Measurements from ENCODE around the gene CCDC141. TPM values are rescaled to one million over a fixed set of nuclear protein-coding genes. Genes with fewer than 3 reads are reported as not detected.

The CCDC141 gene
- total RNA-seq, 1 experiment from 2014 or later: 0.30 TPM

DNA sequence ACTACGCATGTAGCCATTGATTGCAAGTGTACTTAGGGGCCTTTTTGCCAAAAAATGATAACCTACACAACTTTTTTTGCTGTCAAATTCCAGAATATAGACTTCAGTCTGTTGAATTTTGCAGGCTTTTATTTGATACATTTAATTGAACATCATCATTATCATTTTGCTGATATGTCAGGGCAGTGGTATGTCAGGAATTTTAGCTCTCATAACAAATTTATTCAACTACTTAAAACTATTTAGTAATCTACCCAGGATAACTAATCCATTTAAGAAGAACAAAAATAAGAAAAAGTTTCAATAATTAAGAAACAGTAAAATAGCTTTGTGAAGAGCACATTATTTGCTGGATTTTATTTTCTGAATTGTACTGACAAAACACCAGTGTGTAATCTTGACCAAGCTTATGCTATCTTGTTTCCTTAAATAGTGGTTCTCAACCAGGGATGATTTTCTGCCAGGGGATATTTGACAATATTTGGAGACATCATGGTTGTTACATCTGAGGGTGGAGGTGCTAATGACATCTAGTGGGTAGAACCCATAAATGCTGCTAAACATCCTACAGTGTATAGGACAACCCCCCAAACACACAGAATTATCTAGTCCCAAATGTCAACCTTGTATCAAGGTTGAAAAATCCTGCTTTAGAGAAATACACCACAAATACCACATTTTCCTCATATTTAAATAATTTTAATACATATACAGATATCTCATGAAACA lies 230.6 kb downstream of the CCDC141 start:
- Histone ChIP-seq H3K4me2 (ENCODE audit: low read depth, low read length, poor library complexity, severe bottlenecking) (no peak overlapping the region), H3K9me2 (replicated peaks; ENCODE audit: insufficient read depth, low read length) (no peaks in the 10 kb centered on the region), H3K27me3 (ENCODE audit: low read length) (no peaks in the 10 kb centered on the region), H3K36me3 (ENCODE audit: insufficient read depth, low read length) (no peaks in the 10 kb centered on the region), H3K27ac (ENCODE audit: low read length) (no peak overlapping the region), H3K79me2 (ENCODE audit: low read length) (no peaks in the 10 kb centered on the region), H3K9ac (ENCODE audit: low read length) (no peak overlapping the region), H3K4me3 (ENCODE audit: low read length) (no peak overlapping the region), H2AFZ (ENCODE audit: low read length) (no peak overlapping the region), H3K9me3 (ENCODE audit: low read length) (no peaks in the 10 kb centered on the region), H3K4me1 (ENCODE audit: low read length) (no peaks in the 10 kb centered on the region), H4K20me1 (ENCODE audit: insufficient read depth, low read depth, low read length) (no peaks in the 10 kb centered on the region)
- DNase-seq: peak; percentile 23

- no peaks in the 10 kb centered on the region for H4K20me1 ChIP-seq (ENCODE audit: insufficient read depth, low read depth, low read length)
- no peaks in the 10 kb centered on the region for H3K27me3 ChIP-seq (ENCODE audit: low read length)
- H3K4me3 ChIP-seq (ENCODE audit: low read length): no peak overlapping the region
- no peaks in the 10 kb centered on the region for H3K4me1 ChIP-seq (ENCODE audit: low read length)
- no peak overlapping the region for H3K27ac ChIP-seq (ENCODE audit: low read length)
- no peaks in the 10 kb centered on the region for H3K79me2 ChIP-seq (ENCODE audit: low read length)
- H3K36me3 ChIP-seq (ENCODE audit: insufficient read depth, low read length): no peaks in the 10 kb centered on the region
- no peak overlapping the region for H3K9ac ChIP-seq (ENCODE audit: low read length)
- H2AFZ ChIP-seq (ENCODE audit: low read length): no peak overlapping the region
- H3K9me3 ChIP-seq (ENCODE audit: low read length): no peaks in the 10 kb centered on the region
- H3K4me2 ChIP-seq (ENCODE audit: low read depth, low read length, poor library complexity, severe bottlenecking): no peak overlapping the region
- DNase-seq: no peak
- no peaks in the 10 kb centered on the region for H3K9me2 ChIP-seq (replicated peaks; ENCODE audit: insufficient read depth, low read length)
Observed at GRCh38 chr2:178811901-178812300, 238.0 kb downstream of the CCDC141 start.

- no peak for DNase-seq
- Histone ChIP-seq H2AFZ (ENCODE audit: low read length) (no peak overlapping the region), H3K27ac (ENCODE audit: low read length) (no peak overlapping the region), H4K20me1 (ENCODE audit: insufficient read depth, low read depth, low read length) (no peaks in the 10 kb centered on the region), H3K4me3 (ENCODE audit: low read length) (no peak overlapping the region), H3K27me3 (ENCODE audit: low read length) (no peaks in the 10 kb centered on the region), H3K79me2 (ENCODE audit: low read length) (no peaks in the 10 kb centered on the region), H3K36me3 (ENCODE audit: insufficient read depth, low read length) (no peaks in the 10 kb centered on the region), H3K9me2 (replicated peaks; ENCODE audit: insufficient read depth, low read length) (no peaks in the 10 kb centered on the region), H3K4me1 (ENCODE audit: low read length) (no peaks in the 10 kb centered on the region), H3K9me3 (ENCODE audit: low read length) (no peaks in the 10 kb centered on the region), H3K9ac (ENCODE audit: low read length) (no peak overlapping the region), H3K4me2 (ENCODE audit: low read depth, low read length, poor library complexity, severe bottlenecking) (no peak overlapping the region)
Observed at GRCh38 chr2:178811045-178811444, 238.9 kb downstream of the CCDC141 start.

GRCh38 chr2:178810422-178810821 lies 239.5 kb downstream of the CCDC141 start:
- no peaks in the 10 kb centered on the region for H3K4me1 ChIP-seq (ENCODE audit: low read length)
- no peak overlapping the region for H3K4me3 ChIP-seq (ENCODE audit: low read length)
- H3K27ac ChIP-seq (ENCODE audit: low read length): no peak overlapping the region
- no peaks in the 10 kb centered on the region for H3K79me2 ChIP-seq (ENCODE audit: low read length)
- H3K9me2 ChIP-seq (replicated peaks; ENCODE audit: insufficient read depth, low read length): no peaks in the 10 kb centered on the region
- no peaks in the 10 kb centered on the region for H3K27me3 ChIP-seq (ENCODE audit: low read length)
- H3K4me2 ChIP-seq (ENCODE audit: low read depth, low read length, poor library complexity, severe bottlenecking): no peak overlapping the region
- no peaks in the 10 kb centered on the region for H3K9me3 ChIP-seq (ENCODE audit: low read length)
- no peak overlapping the region for H3K9ac ChIP-seq (ENCODE audit: low read length)
- no peaks in the 10 kb centered on the region for H4K20me1 ChIP-seq (ENCODE audit: insufficient read depth, low read depth, low read length)
- no peak overlapping the region for H2AFZ ChIP-seq (ENCODE audit: low read length)
- H3K36me3 ChIP-seq (ENCODE audit: insufficient read depth, low read length): no peaks in the 10 kb centered on the region
- DNase-seq: no peak

GRCh38 chr2:178807227-178808008 lies 242.5 kb downstream of the CCDC141 start, which contains the start of gene TTN:
Gene TTN, minus strand, starts transcription at chr2:178807423. Its CDS starts 2,781 bp downstream, at chr2:178804642.
- Histone ChIP-seq H3K4me2 (ENCODE audit: low read depth, low read length, poor library complexity, severe bottlenecking) (no peak within 1 kb of the TSS), H3K4me3 (ENCODE audit: low read length) (no peak within 1 kb of the TSS), H4K20me1 (ENCODE audit: insufficient read depth, low read depth, low read length) (no peaks in the 10 kb centered on the region), H3K4me1 (ENCODE audit: low read length) (no peaks in the 10 kb centered on the region), H2AFZ (ENCODE audit: low read length) (no peak within 1 kb of the TSS), H3K79me2 (ENCODE audit: low read length) (no peaks in the 10 kb centered on the region), H3K36me3 (ENCODE audit: insufficient read depth, low read length) (no peaks in the 10 kb centered on the region), H3K27ac (ENCODE audit: low read length) (no peak within 1 kb of the TSS), H3K9me2 (replicated peaks; ENCODE audit: insufficient read depth, low read length) (no peaks in the 10 kb centered on the region), H3K9ac (ENCODE audit: low read length) (no peak within 1 kb of the TSS), H3K9me3 (ENCODE audit: low read length) (no peaks in the 10 kb centered on the region), H3K27me3 (ENCODE audit: low read length) (no peaks in the 10 kb centered on the region)
- no peak for DNase-seq

GRCh38 chr2:178806543-178806942 lies 243.4 kb downstream of the CCDC141 start:
- Histone ChIP-seq H2AFZ (ENCODE audit: low read length) (no peak overlapping the region), H3K36me3 (ENCODE audit: insufficient read depth, low read length) (no peaks in the 10 kb centered on the region), H3K27me3 (ENCODE audit: low read length) (no peaks in the 10 kb centered on the region), H3K4me3 (ENCODE audit: low read length) (no peak overlapping the region), H3K9ac (ENCODE audit: low read length) (no peak overlapping the region), H4K20me1 (ENCODE audit: insufficient read depth, low read depth, low read length) (no peaks in the 10 kb centered on the region), H3K27ac (ENCODE audit: low read length) (no peak overlapping the region), H3K79me2 (ENCODE audit: low read length) (no peaks in the 10 kb centered on the region), H3K4me1 (ENCODE audit: low read length) (no peaks in the 10 kb centered on the region), H3K4me2 (ENCODE audit: low read depth, low read length, poor library complexity, severe bottlenecking) (no peak overlapping the region), H3K9me2 (replicated peaks; ENCODE audit: insufficient read depth, low read length) (no peaks in the 10 kb centered on the region), H3K9me3 (ENCODE audit: low read length) (no peaks in the 10 kb centered on the region)
- peak; percentile 9 for DNase-seq

DNA sequence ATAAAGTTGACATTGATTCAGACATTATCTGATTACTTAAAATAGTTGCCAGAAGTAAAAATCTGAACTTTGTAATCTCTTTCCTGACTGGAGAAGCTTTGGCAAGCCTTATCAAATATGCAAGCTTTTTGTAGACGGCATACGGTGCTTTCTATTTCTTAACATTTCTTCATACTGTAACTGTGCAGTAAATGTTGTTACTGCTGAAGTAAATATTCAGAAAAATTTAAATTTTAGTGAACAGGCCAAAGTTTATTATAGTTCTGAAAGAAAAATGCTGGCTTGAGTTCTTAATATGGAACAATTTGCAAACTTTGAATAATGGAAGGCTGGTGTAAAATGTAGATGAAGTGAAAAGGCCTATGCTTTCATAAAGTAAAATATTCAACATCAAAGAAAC lies 244.5 kb downstream of the CCDC141 start:
- Histone ChIP-seq H3K4me1 (ENCODE audit: low read length) (no peaks in the 10 kb centered on the region), H3K4me2 (ENCODE audit: low read depth, low read length, poor library complexity, severe bottlenecking) (no peak overlapping the region), H3K9me2 (replicated peaks; ENCODE audit: insufficient read depth, low read length) (no peaks in the 10 kb centered on the region), H4K20me1 (ENCODE audit: insufficient read depth, low read depth, low read length) (no peaks in the 10 kb centered on the region), H3K36me3 (ENCODE audit: insufficient read depth, low read length) (no peaks in the 10 kb centered on the region), H3K27me3 (ENCODE audit: low read length) (no peaks in the 10 kb centered on the region), H2AFZ (ENCODE audit: low read length) (no peak overlapping the region), H3K79me2 (ENCODE audit: low read length) (no peaks in the 10 kb centered on the region), H3K9ac (ENCODE audit: low read length) (no peak overlapping the region), H3K9me3 (ENCODE audit: low read length) (no peaks in the 10 kb centered on the region), H3K27ac (ENCODE audit: low read length) (no peak overlapping the region), H3K4me3 (ENCODE audit: low read length) (no peak overlapping the region)
- DNase-seq: no peak

- Histone ChIP-seq H3K9me3 (ENCODE audit: low read length) (no peaks in the 10 kb centered on the region), H3K9me2 (replicated peaks; ENCODE audit: insufficient read depth, low read length) (no peaks in the 10 kb centered on the region), H3K36me3 (ENCODE audit: insufficient read depth, low read length) (no peaks in the 10 kb centered on the region), H3K4me3 (ENCODE audit: low read length) (no peak overlapping the region), H3K4me2 (ENCODE audit: low read depth, low read length, poor library complexity, severe bottlenecking) (no peak overlapping the region), H4K20me1 (ENCODE audit: insufficient read depth, low read depth, low read length) (no peaks in the 10 kb centered on the region), H3K27ac (ENCODE audit: low read length) (no peak overlapping the region), H3K79me2 (ENCODE audit: low read length) (no peaks in the 10 kb centered on the region), H3K9ac (ENCODE audit: low read length) (no peak overlapping the region), H3K4me1 (ENCODE audit: low read length) (no peaks in the 10 kb centered on the region), H2AFZ (ENCODE audit: low read length) (no peak overlapping the region), H3K27me3 (ENCODE audit: low read length) (no peaks in the 10 kb centered on the region)
- DNase-seq: peak; percentile 73
Observed at GRCh38 chr2:178804791-178805190, 245.1 kb downstream of the CCDC141 start.

All from Karpas-422 (cell line).